Measurements from ENCODE around the gene ABLIM3. TPM values are rescaled to one million over a fixed set of nuclear protein-coding genes. Genes with fewer than 3 reads are reported as not detected.

The ABLIM3 gene
- total RNA-seq, 1 donor from 2014 or later = not detected

GRCh38 chr5:149220750-149221149 lies 79.5 kb downstream of the ABLIM3 start:
- intact Hi-C loops (cut with micrococcal nuclease) = no loop called here
- DNase-seq = no peak
- CTCF ChIA-PET = no interaction called here
- Mint-ChIP-seq H3K36me3 (ENCODE audit: low read depth) (no peaks in the 10 kb centered on the region), H3K27me3 (peaks cover 9% of the 10 kb centered on the region), H3K27ac (no peak overlapping the region), H3K4me3 (no peak overlapping the region), H3K9me3 (no peaks in the 10 kb centered on the region), H3K4me1 (no peaks in the 10 kb centered on the region)
- TF ChIP-seq CTCF (IDR thresholded peaks at IDR 0.05) = no peak
- ATAC-seq (ENCODE audit: low read depth) = no peak
- POLR2A ChIA-PET = no interaction called here

- Mint-ChIP-seq H3K36me3 (ENCODE audit: low read depth) (no peaks in the 10 kb centered on the region), H3K9me3 (no peaks in the 10 kb centered on the region), H3K27me3 (peaks cover 10% of the 10 kb centered on the region), H3K27ac (no peak overlapping the region), H3K4me3 (no peak overlapping the region), H3K4me1 (no peaks in the 10 kb centered on the region)
- ChIA-PET POLR2A (no interaction called here), CTCF (no interaction called here)
- intact Hi-C loops (cut with micrococcal nuclease) = no loop called here
- DNase-seq (no peak), ATAC-seq (ENCODE audit: low read depth) (no peak)
- TF ChIP-seq CTCF (IDR thresholded peaks at IDR 0.05) = no peak
These were observed 80.0 kb downstream of the ABLIM3 start for GRCh38 chr5:149221326-149221725.

GRCh38 chr5:149221731-149222342 lies 80.5 kb downstream of the ABLIM3 start:
- H3K27me3 Mint-ChIP-seq = peaks cover 11% of the 10 kb centered on the region
- TF ChIP-seq CTCF (IDR thresholded peaks at IDR 0.05) = no peak
- H3K4me3 Mint-ChIP-seq = no peak overlapping the region
- no peak for DNase-seq
- H3K27ac Mint-ChIP-seq = no peak overlapping the region
- intact Hi-C loops (cut with micrococcal nuclease) = no loop called here
- no peaks in the 10 kb centered on the region for H3K36me3 Mint-ChIP-seq (ENCODE audit: low read depth)
- ChIA-PET POLR2A (no interaction called here), CTCF (no interaction called here)
- no peak for ATAC-seq (ENCODE audit: low read depth)
- no peaks in the 10 kb centered on the region for H3K4me1 Mint-ChIP-seq
- H3K9me3 Mint-ChIP-seq = no peaks in the 10 kb centered on the region

DNA sequence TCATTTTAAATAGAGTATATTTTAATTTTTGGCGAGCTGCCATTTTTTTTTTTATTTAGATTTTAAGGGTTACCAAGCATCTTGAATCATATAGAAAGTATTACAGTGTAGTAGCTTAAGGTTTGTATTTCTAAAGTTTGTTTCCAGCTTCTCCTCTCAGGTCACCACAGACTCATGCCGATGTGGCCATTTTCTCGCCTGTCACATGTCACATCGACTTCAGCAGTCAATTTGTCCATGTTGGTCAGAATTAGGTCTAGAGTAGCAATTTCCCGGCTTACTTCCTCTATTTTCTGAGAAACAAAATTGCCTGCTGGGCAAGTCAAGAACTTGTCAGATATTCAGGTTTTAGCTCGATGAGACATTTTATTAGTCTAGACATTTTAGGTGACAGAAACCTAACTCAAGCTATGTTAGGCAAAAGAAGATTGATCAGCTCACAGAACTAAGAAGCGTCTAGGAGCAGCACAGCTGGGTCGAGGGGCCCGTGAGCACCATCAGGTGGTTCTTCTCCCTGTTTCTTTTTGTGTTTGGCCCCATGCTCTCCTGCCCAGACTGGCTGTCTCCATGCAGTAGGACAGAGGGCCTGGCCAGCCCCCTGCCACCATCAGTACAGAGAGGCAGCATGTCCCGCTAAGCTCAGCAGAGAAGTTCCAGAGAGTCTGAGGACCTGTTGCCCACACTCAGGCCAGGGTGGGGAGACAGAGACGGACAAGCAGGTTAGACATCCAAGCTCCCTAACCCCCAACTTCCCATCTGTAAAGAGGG lies 82.0 kb downstream of the ABLIM3 start:
- Mint-ChIP-seq H3K27ac (no peak overlapping the region), H3K4me3 (no peak overlapping the region), H3K4me1 (no peaks in the 10 kb centered on the region), H3K27me3 (peaks cover 15% of the 10 kb centered on the region), H3K9me3 (no peaks in the 10 kb centered on the region), H3K36me3 (ENCODE audit: low read depth) (no peaks in the 10 kb centered on the region)
- no peak for TF ChIP-seq CTCF (IDR thresholded peaks at IDR 0.05)
- CTCF ChIA-PET = no interaction called here
- intact Hi-C loops (cut with micrococcal nuclease) = no loop called here
- no peak for DNase-seq
- POLR2A ChIA-PET = interaction anchor here (0.6 kb wide), 1 partner anchor 11 kb away, joined by 6 read pairs; no protein-coding TSS in a partner anchor
- no peak for ATAC-seq (ENCODE audit: low read depth)

- Mint-ChIP-seq H3K27me3 (peaks cover 15% of the 10 kb centered on the region), H3K9me3 (no peaks in the 10 kb centered on the region), H3K4me1 (no peaks in the 10 kb centered on the region), H3K36me3 (ENCODE audit: low read depth) (no peaks in the 10 kb centered on the region), H3K27ac (no peak overlapping the region), H3K4me3 (no peak overlapping the region)
- ATAC-seq (ENCODE audit: low read depth) = no peak
- POLR2A ChIA-PET = no interaction called here
- TF ChIP-seq CTCF (IDR thresholded peaks at IDR 0.05) = no peak
- intact Hi-C loops (cut with micrococcal nuclease) = no loop called here
- no peak for DNase-seq
- CTCF ChIA-PET = no interaction called here
These were observed 83.0 kb downstream of the ABLIM3 start for GRCh38 chr5:149224282-149224681.

Data from activated B cell treated with CpG ODN at 0.5 μM for 24 hours (primary cell).